GM12878 (cell line): ENCODE results near the gene C11orf97.

Experiments
- ASH2L ChIP-seq: fragments of 300-600, 200-600 bp; sonication (generic); IDR thresholded peaks from 2 replicates; pipeline ENCODE4 v1.6.1; 2017; ENCODE audit warnings: low read depth, mild to moderate bottlenecking, borderline replicate concordance
- BCLAF1 ChIP-seq: fragments of 450-650 bp; IDR thresholded peaks from 2 replicates; pipeline ENCODE4 v1.6.1; 2017; ENCODE audit warnings: antibody characterized with exemption, mild to moderate bottlenecking, moderate library complexity
- CTCF ChIP-seq, 3 experiments: IDR thresholded peaks in 2 of 3; conservative IDR thresholded peaks in 1 of 3; 2 replicates each; pipeline ENCODE4 v1.5.1; 2011; ENCODE audit warnings: low read depth in 3 of 3, low read length in 3 of 3, mild to moderate bottlenecking in 3 of 3, control low read depth in 2 of 3, moderate library complexity in 2 of 3, inconsistent platforms in 1 of 3, mixed read lengths in 1 of 3; ENCODE audit not compliant: control insufficient read depth in 2 of 3, insufficient read depth in 1 of 3; ENCODE audit errors: extremely low read depth in 1 of 3
- ESRRA ChIP-seq: IDR thresholded peaks from 2 replicates; pipeline ENCODE4 v1.6.1; 2012; ENCODE audit warnings: mild to moderate bottlenecking, low read length, improper control_type of control experiment
- EZH2 ChIP-seq: IDR thresholded peaks from 2 replicates; pipeline ENCODE4 v1.6.1; 2012; ENCODE audit warnings: low read depth, mild to moderate bottlenecking, control low read depth, inconsistent platforms, low read length, borderline replicate concordance; ENCODE audit not compliant: control insufficient read depth
- FOXM1 ChIP-seq: IDR thresholded peaks from 2 replicates; pipeline ENCODE4 v1.6.1; 2012; ENCODE audit warnings: low read depth, mild to moderate bottlenecking, inconsistent platforms, low read length, moderate library complexity
- MAX ChIP-seq: IDR thresholded peaks from 2 replicates; pipeline ENCODE4 v1.6.1; 2012; ENCODE audit warnings: low read depth, low read length, improper control_type of control experiment
- POLR2A ChIP-seq: IDR thresholded peaks from 2 replicates; pipeline ENCODE4 v1.6.1; 2011; ENCODE audit warnings: low read depth, mild to moderate bottlenecking, low read length
- POLR2AphosphoS5 ChIP-seq: IDR thresholded peaks from 2 replicates; pipeline ENCODE4 v1.6.1; 2011; ENCODE audit warnings: mild to moderate bottlenecking, low read length, inconsistent platforms
- YY1 ChIP-seq: IDR thresholded peaks from 2 replicates; pipeline ENCODE4 v1.6.1; 2011; ENCODE audit warnings: low read depth, mild to moderate bottlenecking, low read length

GRCh38 chr11:94533206-94533605 is 20.9 kb downstream of the C11orf97 start:
- TF ChIP-seq ESRRA: no peak
- TF ChIP-seq CTCF (IDR thresholded peaks at IDR 0.05 in 2 of 3, conservative IDR thresholded peaks at IDR 0.05 in 1 of 3; ENCODE audit: control insufficient read depth in 2 of 3, extremely low read depth in 1 of 3, insufficient read depth in 1 of 3, low read depth in 3 of 3, low read length in 3 of 3): no peak
- TF ChIP-seq EZH2: no peak
- TF ChIP-seq ASH2L: no peak
- no peak for TF ChIP-seq POLR2A
- TF ChIP-seq BCLAF1: no peak
- TF ChIP-seq FOXM1: no peak
- TF ChIP-seq MAX: no peak
- no peak for TF ChIP-seq POLR2AphosphoS5
- TF ChIP-seq YY1: no peak
